GM12801 (cell line): ENCODE data around the gene MYO7B.

Experiments
- TF ChIP-seq, protein P1 (sequence below): IDR thresholded peaks from one replicate; pipeline ENCODE4 v1.5.1; 2011; ENCODE audit warnings: control low read depth; ENCODE audit not compliant: insufficient read length; ENCODE audit errors: extremely low read depth

Gene MYO7B

DNA sequence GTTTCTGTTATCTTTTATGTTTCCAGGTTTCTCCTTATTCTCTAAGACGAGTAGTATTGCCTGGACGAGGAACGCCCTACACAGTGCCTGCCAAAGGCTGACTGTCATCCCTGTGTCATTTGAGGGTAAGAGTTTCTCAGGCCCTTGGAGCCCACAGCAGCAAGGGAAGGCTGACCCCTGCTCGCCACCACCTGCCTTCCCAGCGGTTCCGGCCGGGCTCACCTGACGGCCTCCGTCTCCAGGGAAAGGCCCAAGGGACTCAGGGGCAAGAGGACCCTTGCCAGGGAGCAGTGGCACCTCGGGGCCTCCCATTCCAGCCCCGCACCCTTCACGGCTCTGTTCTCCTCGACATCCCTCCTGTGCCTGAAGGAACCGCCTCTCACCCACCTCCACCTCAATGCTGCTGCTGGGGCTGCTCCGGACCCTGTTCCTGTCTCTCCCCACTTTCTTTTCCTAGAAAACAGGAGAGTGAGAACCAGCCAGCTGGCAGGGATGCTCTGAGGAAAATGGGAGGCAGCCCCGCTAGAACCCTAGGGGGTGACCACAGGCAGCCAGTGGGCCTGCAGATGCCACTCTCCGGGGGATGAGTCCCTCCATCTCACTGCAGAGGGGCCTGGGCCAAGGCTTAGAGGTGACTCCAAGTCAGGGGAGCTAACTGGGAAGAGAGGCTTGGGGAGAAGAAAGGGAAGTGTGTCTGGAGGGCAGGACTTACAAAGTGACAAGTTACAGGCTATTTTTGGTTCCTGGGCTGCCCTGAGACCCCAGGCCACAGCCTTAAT, 138.0 kb downstream of the MYO7B start:
- TF ChIP-seq, protein P1, sequence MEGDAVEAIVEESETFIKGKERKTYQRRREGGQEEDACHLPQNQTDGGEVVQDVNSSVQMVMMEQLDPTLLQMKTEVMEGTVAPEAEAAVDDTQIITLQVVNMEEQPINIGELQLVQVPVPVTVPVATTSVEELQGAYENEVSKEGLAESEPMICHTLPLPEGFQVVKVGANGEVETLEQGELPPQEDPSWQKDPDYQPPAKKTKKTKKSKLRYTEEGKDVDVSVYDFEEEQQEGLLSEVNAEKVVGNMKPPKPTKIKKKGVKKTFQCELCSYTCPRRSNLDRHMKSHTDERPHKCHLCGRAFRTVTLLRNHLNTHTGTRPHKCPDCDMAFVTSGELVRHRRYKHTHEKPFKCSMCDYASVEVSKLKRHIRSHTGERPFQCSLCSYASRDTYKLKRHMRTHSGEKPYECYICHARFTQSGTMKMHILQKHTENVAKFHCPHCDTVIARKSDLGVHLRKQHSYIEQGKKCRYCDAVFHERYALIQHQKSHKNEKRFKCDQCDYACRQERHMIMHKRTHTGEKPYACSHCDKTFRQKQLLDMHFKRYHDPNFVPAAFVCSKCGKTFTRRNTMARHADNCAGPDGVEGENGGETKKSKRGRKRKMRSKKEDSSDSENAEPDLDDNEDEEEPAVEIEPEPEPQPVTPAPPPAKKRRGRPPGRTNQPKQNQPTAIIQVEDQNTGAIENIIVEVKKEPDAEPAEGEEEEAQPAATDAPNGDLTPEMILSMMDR, result no peak

- TF ChIP-seq, protein P1, result no peak
Measured at GRCh38 chr2:127674241-127675209, 139.0 kb downstream of the MYO7B start.

- TF ChIP-seq, protein P1, result no peak
Measured at GRCh38 chr2:127675331-127676261, 140.1 kb downstream of the MYO7B start, which contains the start of gene LIMS2. TSS of gene LIMS2 (minus strand) at chr2:127675530. CDS start at chr2:127675024, 506 bp downstream.

DNA sequence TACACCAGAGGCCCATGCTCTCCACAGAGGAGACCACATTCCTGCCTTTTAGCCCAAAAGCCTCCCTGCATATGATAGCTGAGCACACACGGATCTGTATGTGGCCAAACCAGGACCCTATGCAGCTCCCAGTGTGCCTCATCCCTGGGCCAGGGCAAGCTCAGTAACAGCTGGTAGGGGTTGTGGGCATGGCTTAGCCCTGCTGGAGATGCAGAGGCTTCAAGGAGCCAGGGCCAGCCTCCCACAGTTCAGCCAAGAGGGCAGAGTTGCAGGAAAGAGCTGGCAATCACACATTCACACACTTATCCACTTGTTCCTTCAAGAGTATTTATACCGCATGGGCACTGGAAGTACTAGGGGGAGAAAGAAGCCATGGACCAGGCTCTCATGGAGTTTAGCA, 141.4 kb downstream of the MYO7B start:
- TF ChIP-seq, protein P1, result no peak

GRCh38 chr2:127678531-127678930, 143.0 kb downstream of the MYO7B start:
- TF ChIP-seq, protein P1, result no peak

GRCh38 chr2:127678991-127679390, 143.5 kb downstream of the MYO7B start:
- TF ChIP-seq, protein P1, result no peak
